ENCODE results near the gene CHRDL2.

CHRDL2 gene

DNA sequence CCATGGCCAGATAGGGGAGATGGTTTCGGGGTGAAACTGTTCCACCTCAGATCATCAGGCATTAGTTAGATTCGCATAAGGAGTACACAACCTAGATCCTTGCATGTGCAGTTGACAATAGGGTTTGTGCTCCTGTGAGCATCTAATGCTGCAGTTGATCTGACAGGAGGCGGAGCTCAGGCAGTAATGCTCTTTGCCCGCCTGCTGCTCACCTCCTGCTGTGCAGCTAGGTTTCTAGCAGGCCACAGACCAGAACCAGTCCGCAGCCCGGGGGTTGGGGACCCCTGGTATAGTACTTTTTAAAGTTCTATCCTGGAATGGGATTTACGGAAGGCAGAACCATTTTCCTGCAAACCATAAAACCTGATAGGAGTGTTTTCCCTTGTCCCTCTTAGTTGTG, 84.3 kb downstream of the CHRDL2 start:
- DNase-seq (ENCODE audit: low read depth in 2 of 2) = no peak
- TF ChIP-seq, protein P1, sequence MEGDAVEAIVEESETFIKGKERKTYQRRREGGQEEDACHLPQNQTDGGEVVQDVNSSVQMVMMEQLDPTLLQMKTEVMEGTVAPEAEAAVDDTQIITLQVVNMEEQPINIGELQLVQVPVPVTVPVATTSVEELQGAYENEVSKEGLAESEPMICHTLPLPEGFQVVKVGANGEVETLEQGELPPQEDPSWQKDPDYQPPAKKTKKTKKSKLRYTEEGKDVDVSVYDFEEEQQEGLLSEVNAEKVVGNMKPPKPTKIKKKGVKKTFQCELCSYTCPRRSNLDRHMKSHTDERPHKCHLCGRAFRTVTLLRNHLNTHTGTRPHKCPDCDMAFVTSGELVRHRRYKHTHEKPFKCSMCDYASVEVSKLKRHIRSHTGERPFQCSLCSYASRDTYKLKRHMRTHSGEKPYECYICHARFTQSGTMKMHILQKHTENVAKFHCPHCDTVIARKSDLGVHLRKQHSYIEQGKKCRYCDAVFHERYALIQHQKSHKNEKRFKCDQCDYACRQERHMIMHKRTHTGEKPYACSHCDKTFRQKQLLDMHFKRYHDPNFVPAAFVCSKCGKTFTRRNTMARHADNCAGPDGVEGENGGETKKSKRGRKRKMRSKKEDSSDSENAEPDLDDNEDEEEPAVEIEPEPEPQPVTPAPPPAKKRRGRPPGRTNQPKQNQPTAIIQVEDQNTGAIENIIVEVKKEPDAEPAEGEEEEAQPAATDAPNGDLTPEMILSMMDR (IDR thresholded peaks at IDR 0.05; ENCODE audit: low read depth, low read length) = no peak
- no peak overlapping the region for H3K4me3 ChIP-seq (replicated peaks in 1 of 2; ENCODE audit: low read depth in 2 of 2, low read length in 2 of 2)

Measured in cardiac fibroblast (primary cell).